Chondrocyte (in vitro differentiated cells): ENCODE measurements around the gene FAM20A. TPM values are rescaled to one million over a fixed set of nuclear protein-coding genes. Genes with fewer than 3 reads are reported as not detected.

Source experiments
- DNase-seq: peaks from one replicate; pipeline ENCODE4 v3.0.0; 2021; ENCODE audit warnings: mixed read lengths, low spot score
- H3K27ac Mint-ChIP-seq: one replicate; pipeline ENCODE4 v1.8.0; 2021; ENCODE audit warnings: mild to moderate bottlenecking, moderate library complexity, mixed read lengths; ENCODE audit not compliant: unreplicated experiment
- H3K27me3 Mint-ChIP-seq: 2 replicates; pipeline ENCODE4 v1.8.0; 2021; ENCODE audit warnings: low read depth, mixed read lengths
- H3K36me3 Mint-ChIP-seq: 2 replicates; pipeline ENCODE4 v1.8.0; 2021; ENCODE audit warnings: low read depth, mixed read lengths
- H3K4me1 Mint-ChIP-seq: 2 replicates; pipeline ENCODE4 v1.8.0; 2021; ENCODE audit warnings: low read depth, mild to moderate bottlenecking, mixed read lengths
- H3K4me3 Mint-ChIP-seq: one replicate; pipeline ENCODE4 v1.8.0; 2021; ENCODE audit warnings: mild to moderate bottlenecking, moderate library complexity, mixed read lengths; ENCODE audit not compliant: unreplicated experiment
- H3K9me3 Mint-ChIP-seq: 2 replicates; pipeline ENCODE4 v1.8.0; 2021; ENCODE audit warnings: low read depth, mixed read lengths
- total RNA-seq: library from RNA; stranded (reverse); gene quantifications from 3 replicates; pipeline ENCODE4 v1.2.1, GENCODE V29; 2021
- TF ChIP-seq, protein P1 (sequence below): fragments of 200-600 bp; sonication (generic); IDR thresholded peaks from 2 replicates; pipeline ENCODE4 v1.5.0; 2021; ENCODE audit warnings: antibody characterized with exemption, mild to moderate bottlenecking, moderate library complexity

FAM20A gene
- total RNA-seq, 1 donor from 2014 or later, result not detected

DNA sequence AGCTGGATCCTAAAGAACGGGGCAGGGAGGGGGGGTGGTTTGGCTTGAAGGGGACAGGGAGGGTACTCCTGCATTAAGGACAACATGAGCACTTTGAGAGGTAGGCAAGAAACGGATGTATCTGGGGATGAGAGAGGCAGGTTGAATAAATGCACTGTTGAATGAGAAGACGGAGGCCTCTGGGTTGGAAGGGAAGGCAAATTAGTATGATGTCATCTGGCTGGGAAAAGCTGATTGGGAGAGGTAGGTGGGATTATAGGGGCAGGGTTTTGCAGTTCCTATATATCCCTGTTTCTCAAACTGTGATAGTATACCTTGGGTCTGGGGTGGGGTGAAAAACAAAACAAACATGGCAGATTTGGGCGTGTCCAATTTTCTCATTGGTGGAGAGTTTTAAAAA, 44.6 kb downstream of the FAM20A start:
- TF ChIP-seq, protein P1, sequence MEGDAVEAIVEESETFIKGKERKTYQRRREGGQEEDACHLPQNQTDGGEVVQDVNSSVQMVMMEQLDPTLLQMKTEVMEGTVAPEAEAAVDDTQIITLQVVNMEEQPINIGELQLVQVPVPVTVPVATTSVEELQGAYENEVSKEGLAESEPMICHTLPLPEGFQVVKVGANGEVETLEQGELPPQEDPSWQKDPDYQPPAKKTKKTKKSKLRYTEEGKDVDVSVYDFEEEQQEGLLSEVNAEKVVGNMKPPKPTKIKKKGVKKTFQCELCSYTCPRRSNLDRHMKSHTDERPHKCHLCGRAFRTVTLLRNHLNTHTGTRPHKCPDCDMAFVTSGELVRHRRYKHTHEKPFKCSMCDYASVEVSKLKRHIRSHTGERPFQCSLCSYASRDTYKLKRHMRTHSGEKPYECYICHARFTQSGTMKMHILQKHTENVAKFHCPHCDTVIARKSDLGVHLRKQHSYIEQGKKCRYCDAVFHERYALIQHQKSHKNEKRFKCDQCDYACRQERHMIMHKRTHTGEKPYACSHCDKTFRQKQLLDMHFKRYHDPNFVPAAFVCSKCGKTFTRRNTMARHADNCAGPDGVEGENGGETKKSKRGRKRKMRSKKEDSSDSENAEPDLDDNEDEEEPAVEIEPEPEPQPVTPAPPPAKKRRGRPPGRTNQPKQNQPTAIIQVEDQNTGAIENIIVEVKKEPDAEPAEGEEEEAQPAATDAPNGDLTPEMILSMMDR, result no peak
- Mint-ChIP-seq H3K27me3 (no peaks in the 10 kb centered on the region), H3K9me3 (no peaks in the 10 kb centered on the region), H3K36me3 (peaks cover 1% of the 10 kb centered on the region), H3K27ac (no peak overlapping the region), H3K4me3 (no peak overlapping the region), H3K4me1 (peaks cover 9% of the 10 kb centered on the region)
- DNase-seq, result no peak

DNA sequence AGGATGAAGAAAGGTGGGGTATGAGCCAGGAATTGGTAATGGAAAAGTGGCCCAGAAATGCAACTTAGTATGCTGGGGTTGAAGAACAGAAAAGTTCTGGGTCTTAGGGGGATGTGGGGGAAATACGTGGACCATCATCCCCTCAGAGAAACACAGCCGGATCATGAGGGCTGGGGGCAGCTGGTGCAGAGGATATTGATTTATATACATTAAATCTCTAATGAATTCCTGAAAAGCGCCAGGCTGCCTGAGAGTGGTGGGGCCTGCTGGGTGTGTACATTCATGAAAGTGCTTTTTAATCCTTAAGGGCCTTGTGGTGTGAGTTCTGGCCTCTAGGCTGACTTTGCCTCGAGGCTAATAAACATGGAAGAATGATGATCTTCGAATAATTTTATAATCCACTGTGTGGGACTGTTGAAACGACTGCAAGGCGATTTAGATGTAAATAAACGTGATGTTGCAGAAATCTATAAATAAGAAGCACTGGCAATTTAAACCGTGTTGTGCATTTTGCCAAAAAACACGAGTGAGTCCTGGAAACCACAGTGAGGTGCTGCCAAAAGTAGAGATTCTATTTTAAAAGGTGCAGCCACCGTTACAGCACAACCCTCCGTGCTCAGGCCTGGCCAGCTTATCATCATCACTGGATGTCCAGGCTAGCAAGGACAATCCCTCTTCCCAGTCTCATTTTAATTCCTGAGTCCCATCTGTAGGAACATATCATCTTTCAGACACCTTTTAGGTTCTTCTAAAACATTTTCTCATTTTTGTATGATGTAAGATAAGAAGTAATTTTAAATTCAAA, 56.9 kb downstream of the FAM20A start:
- no peak overlapping the region for H3K27ac Mint-ChIP-seq
- DNase-seq, result no peak
- peaks cover 7% of the 10 kb centered on the region for H3K9me3 Mint-ChIP-seq
- no peaks in the 10 kb centered on the region for H3K4me1 Mint-ChIP-seq
- TF ChIP-seq, protein P1, result no peak
- no peaks in the 10 kb centered on the region for H3K27me3 Mint-ChIP-seq
- peaks cover 18% of the 10 kb centered on the region for H3K36me3 Mint-ChIP-seq
- no peak overlapping the region for H3K4me3 Mint-ChIP-seq

DNA sequence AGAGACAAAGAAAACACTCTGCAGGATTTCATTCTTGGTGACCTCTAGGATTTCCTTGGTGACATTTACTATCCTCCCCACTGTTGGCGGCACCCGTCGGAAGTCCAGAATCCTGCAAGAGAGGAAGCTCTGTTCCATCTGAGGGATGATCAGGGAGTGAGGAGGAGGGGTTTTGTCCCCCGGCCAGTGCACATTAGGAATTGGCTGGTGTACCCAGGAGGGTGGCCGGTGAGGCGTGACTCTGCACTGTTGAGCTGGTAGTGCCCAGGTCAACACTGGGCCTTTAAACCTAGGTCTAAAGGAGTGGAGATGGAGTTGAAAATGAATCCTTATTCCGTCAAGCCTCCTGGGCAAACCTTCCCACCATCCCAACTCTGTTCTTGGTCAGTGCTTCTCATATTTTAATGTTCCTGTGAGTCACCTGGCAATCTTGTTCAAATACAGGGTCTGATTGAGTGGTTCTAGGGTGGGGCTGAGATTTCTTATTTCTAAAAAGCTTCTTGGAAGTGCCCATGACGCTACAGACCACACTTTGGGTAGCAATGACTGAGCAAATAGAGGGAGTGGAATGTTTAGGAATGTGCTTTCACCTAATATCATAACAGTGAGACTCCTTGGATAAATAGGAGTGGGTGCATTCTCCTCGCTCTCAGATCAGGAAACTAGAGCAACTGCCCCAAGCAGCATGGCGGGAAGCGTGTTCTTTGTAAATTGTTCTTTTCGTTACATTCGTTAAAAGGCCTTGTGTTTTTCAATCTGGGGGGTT, 58.3 kb downstream of the FAM20A start:
- no peaks in the 10 kb centered on the region for H3K27me3 Mint-ChIP-seq
- H3K36me3 Mint-ChIP-seq, result peaks cover 21% of the 10 kb centered on the region
- TF ChIP-seq, protein P1, result no peak
- H3K4me3 Mint-ChIP-seq, result no peak overlapping the region
- H3K27ac Mint-ChIP-seq, result no peak overlapping the region
- DNase-seq, result no peak
- no peaks in the 10 kb centered on the region for H3K4me1 Mint-ChIP-seq
- H3K9me3 Mint-ChIP-seq, result peaks cover 7% of the 10 kb centered on the region

DNA sequence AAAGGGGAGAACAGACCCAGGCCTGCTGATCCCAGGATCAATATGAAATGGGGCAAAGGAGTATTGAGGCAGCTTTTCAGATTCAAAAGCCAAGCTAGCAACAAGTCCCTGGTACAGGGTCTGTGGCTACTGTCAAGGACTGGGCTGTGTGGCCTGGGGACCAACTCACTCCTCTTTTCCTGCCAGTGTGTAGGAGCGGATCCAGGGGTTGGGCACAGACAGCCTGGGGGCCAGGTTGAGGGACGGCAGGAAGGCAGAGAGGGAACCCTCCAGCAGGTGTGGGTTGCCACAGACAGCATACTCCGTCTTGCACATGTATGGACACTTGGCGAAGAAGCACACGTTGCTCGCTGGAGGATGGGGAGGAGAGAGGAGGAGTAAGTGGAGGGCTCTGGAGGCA, 59.4 kb downstream of the FAM20A start:
- H3K27ac Mint-ChIP-seq, result no peak overlapping the region
- no peaks in the 10 kb centered on the region for H3K27me3 Mint-ChIP-seq
- peaks cover 19% of the 10 kb centered on the region for H3K36me3 Mint-ChIP-seq
- no peak for DNase-seq
- H3K4me1 Mint-ChIP-seq, result no peaks in the 10 kb centered on the region
- H3K9me3 Mint-ChIP-seq, result peaks cover 5% of the 10 kb centered on the region
- H3K4me3 Mint-ChIP-seq, result no peak overlapping the region
- TF ChIP-seq, protein P1, result no peak

DNA sequence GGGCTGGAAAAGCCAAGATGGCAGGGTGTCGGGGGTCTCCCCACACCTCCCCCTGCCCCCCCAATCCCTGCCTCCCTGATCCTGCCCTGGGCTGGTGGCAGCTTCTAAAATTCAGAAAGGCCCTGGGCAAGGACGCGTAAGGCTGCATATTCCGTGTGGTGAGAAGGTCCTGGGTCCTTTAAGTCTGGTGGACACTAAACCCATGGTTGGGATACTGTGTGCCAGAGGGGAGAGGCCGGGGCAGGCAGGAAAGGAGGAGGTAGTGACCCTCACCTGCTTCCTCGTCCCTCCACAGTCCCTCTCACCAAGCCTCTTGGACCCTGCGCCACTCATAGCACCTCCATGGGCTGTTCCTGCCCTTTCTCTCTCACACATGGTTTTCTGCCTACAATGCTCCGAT, 60.2 kb downstream of the FAM20A start:
- Mint-ChIP-seq H3K27ac (no peak overlapping the region), H3K4me1 (no peaks in the 10 kb centered on the region), H3K4me3 (no peak overlapping the region), H3K9me3 (no peaks in the 10 kb centered on the region), H3K36me3 (peaks cover 19% of the 10 kb centered on the region), H3K27me3 (no peaks in the 10 kb centered on the region)
- no peak for DNase-seq
- TF ChIP-seq, protein P1, result no peak
